Smooth muscle cell of trachea (primary cell): ENCODE measurements around the gene KMT2E. TPM values are rescaled to one million over a fixed set of nuclear protein-coding genes. Genes with fewer than 3 reads are reported as not detected.

ENCODE experiments used
- total RNA-seq: library from RNA; depleted of rRNA; stranded (reverse); fragments of >200 nt; gene quantifications from 2 replicates; pipeline ENCODE4 v1.2.1, GENCODE V29; 2014

The KMT2E gene, protein sequence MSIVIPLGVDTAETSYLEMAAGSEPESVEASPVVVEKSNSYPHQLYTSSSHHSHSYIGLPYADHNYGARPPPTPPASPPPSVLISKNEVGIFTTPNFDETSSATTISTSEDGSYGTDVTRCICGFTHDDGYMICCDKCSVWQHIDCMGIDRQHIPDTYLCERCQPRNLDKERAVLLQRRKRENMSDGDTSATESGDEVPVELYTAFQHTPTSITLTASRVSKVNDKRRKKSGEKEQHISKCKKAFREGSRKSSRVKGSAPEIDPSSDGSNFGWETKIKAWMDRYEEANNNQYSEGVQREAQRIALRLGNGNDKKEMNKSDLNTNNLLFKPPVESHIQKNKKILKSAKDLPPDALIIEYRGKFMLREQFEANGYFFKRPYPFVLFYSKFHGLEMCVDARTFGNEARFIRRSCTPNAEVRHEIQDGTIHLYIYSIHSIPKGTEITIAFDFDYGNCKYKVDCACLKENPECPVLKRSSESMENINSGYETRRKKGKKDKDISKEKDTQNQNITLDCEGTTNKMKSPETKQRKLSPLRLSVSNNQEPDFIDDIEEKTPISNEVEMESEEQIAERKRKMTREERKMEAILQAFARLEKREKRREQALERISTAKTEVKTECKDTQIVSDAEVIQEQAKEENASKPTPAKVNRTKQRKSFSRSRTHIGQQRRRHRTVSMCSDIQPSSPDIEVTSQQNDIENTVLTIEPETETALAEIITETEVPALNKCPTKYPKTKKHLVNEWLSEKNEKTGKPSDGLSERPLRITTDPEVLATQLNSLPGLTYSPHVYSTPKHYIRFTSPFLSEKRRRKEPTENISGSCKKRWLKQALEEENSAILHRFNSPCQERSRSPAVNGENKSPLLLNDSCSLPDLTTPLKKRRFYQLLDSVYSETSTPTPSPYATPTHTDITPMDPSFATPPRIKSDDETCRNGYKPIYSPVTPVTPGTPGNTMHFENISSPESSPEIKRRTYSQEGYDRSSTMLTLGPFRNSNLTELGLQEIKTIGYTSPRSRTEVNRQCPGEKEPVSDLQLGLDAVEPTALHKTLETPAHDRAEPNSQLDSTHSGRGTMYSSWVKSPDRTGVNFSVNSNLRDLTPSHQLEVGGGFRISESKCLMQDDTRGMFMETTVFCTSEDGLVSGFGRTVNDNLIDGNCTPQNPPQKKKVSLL (N-terminal part only)
- 75.6 and 115 TPM in 2 replicates for total RNA-seq

GRCh38 chr7:105013816-105014692, at the start of gene KMT2E:
TSS of gene KMT2E (plus strand) at chr7:105014205. CDS start at chr7:105040953, 26,748 bp downstream.

